Stimulated activated CD8-positive, alpha-beta memory T cell treated with anti-CD3 and anti-CD28 coated beads, Interleukin-2, amount 100 ng/mL, for 1 hour (primary cell): Measurements from ENCODE around the gene PTGER2.

ENCODE experiments used
- DNase-seq, 2 donors: peaks; one replicate each; pipeline ENCODE4 v3.0.0-alpha.2; 2020; ENCODE audit warnings: low read depth in 2 of 2

The PTGER2 gene

DNA sequence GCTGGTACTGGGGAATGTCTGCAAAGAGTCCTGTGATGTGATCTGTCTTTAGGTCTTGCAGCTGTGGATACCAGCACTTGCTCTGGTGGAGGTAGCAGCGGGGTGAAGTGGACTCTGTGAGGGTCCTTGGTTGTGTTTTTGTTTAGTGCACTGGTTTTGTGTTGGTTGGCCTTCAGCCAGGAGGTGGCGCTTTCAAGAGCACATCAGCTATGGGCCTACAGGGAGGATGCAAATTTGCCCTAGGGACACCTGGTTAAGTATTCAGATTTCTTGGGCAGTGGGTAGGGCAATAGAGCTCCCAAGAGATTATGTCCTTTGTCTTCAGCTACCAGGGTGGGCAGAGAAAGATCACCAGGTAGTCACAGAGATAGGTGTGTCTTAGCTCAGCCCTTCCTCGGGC, 63.8 kb downstream of the PTGER2 start:
- DNase-seq = no peak
